NT2/D1 (cell line): ENCODE measurements around the gene VENTX.

Source experiments
- DNase-seq: peaks from one replicate; pipeline ENCODE4 v3.0.0-alpha.2; 2011; ENCODE audit warnings: low read depth, low spot score
- H3K27me3 ChIP-seq: 2 replicates; pipeline ENCODE4 v1.6.0; 2011; ENCODE audit warnings: mild to moderate bottlenecking; ENCODE audit not compliant: insufficient read length, insufficient read depth
- H3K36me3 ChIP-seq: 2 replicates; pipeline ENCODE4 v1.6.1; 2011; ENCODE audit warnings: mild to moderate bottlenecking, low read length, mixed read lengths; ENCODE audit not compliant: insufficient read depth, insufficient read length
- H3K4me1 ChIP-seq: 2 replicates; pipeline ENCODE4 v1.5.1; 2011; ENCODE audit not compliant: insufficient read depth, insufficient read length
- H3K4me3 ChIP-seq: 2 replicates; pipeline ENCODE4 v1.5.1; 2011; ENCODE audit warnings: low read depth; ENCODE audit not compliant: insufficient read length
- H3K9ac ChIP-seq: 2 replicates; pipeline ENCODE4 v1.6.0; 2011; ENCODE audit warnings: low read depth; ENCODE audit not compliant: insufficient read length
- H3K9me3 ChIP-seq: 2 replicates; pipeline ENCODE4 v1.5.1; 2011; ENCODE audit warnings: mild to moderate bottlenecking, low read length; ENCODE audit not compliant: insufficient read depth
- SUZ12 ChIP-seq: IDR thresholded peaks from 2 replicates; pipeline ENCODE4 v1.6.1; 2011; ENCODE audit not compliant: insufficient read length, insufficient read depth; ENCODE audit errors: extremely low read depth
- YY1 ChIP-seq: IDR thresholded peaks from 2 replicates; pipeline ENCODE4 v1.6.1; 2011; ENCODE audit not compliant: insufficient read length, insufficient read depth
- ZNF274 ChIP-seq: IDR thresholded peaks from 2 replicates; pipeline ENCODE4 v1.6.1; 2011; ENCODE audit warnings: mild to moderate bottlenecking, low read depth, low read length

VENTX gene

DNA sequence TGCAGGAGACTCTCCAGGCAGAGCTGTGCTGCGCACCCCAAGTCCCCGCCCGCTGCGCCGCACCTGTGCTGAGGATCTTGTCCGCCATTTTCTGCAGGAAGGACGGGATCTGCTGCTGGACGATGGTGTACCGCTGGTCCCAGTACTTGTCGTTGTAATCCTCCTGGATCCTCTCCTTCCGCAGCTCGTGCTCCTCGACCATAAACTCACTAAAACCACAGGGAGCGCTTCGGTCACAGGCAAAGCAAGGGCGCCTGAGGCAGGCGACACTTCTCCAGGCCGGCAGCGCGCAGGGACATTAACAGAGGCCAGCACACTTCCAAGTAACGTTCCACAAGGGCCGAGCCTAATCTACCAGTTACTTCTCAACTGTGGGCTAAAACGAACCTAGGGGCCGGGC, 52.1 kb downstream of the VENTX start:
- H3K4me1 ChIP-seq = no peaks in the 10 kb centered on the region
- no peaks in the 10 kb centered on the region for H3K9me3 ChIP-seq
- peaks cover 79% of the 10 kb centered on the region for H3K36me3 ChIP-seq
- H3K27me3 ChIP-seq = no peaks in the 10 kb centered on the region
- DNase-seq = no peak
- TF ChIP-seq SUZ12 (no peak), ZNF274 (no peak), YY1 (no peak)
- no peak overlapping the region for H3K4me3 ChIP-seq
- no peak overlapping the region for H3K9ac ChIP-seq
